ENCODE measurements around the gene AGPAT2. TPM values are rescaled to one million over a fixed set of nuclear protein-coding genes. Genes with fewer than 3 reads are reported as not detected.

AGPAT2 gene
- total and polyA plus RNA-seq, 2 of the 4 experiments (the other 2 are of a cell fraction): 16.1 to 39.5 TPM

DNA sequence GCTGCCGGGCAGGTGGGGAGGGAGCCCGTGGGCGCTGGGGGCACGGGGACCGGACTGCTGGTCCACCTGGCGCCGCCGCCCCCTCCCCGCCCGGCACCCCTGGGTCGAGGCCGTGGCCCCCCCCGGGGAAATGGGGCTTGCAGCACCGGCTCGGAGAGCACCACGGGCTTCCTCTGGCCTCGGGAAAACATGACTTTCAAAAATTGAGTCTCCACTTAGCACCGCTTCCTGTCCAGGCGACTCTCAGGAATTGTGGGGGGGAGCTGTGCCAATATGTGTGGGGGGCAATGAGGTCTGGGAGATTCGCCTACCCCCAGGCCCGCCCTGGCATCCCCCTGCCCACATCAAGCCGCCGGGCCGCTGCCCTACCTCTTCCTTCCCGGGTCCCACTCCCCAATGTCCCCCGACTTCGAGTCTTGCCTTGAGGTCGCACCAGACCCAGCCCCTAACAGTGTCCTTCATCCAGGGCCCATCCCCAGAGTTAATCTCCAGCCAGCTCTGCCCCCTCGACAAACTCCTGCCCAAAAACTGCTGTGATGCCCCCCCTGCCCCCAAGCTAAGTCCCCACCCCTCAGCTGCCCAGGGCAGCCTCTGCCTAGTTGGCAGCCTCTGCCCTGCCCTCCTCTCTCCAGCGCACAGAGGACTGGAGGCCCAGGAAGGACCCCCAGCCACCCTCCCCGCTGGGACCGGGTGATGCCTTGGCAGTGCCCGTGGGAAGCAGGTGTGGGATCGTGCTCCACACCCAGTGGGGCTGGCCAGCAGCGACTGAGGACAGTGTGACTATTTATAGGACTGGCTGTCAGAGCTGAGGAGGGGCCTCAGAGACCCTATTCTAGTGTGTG is 20.7 kb downstream of the AGPAT2 start (continued):
- no peak for TF ChIP-seq BHLHE40 (IDR thresholded peaks at IDR 0.05; ENCODE audit: low read depth, low read length)

DNA sequence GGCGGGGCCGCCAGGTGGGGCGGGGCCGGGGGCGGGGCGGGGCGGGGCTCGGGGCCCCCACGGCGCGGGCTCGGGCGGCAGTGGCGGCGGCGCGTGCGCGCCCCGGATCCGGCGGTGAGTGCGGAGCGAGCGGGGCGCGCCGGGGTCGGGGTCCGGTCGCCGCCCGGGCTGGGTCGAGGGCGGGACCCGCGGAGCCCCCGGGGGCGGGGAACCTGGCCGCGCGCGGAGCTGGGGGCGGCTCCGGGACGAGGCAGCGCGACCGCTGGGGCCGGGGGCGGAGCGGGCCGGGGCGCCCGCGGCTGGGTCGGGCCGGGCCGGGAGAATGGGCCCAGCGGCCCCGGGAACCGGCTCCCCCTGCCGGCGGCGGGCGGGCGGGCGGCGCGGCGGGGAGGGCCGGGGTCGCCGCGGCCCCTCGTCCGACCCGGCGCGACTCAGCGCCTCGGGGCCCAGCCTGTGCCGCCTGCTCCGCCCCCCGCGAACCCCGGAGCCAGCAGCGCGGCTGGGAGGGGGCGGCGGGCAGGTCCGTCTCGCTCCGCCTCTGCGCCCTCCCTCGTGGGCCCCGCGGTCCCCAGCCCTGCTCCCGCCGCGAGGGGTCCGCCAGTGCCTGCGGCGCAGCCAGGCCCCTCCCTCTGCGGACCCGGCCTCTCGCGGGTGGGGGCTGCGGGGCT is 21.4 kb downstream of the AGPAT2 start:
- BruUV-seq (replicated peaks): no TSS peak
- H3K18ac ChIP-seq (ENCODE audit: low read depth, low read length): no peak overlapping the region
- H2BK5ac ChIP-seq (ENCODE audit: low read depth, low read length, poor library complexity, severe bottlenecking): no peak overlapping the region
- CTCF ChIA-PET: no interaction called here
- no peaks in the 10 kb centered on the region for H3K36me3 ChIP-seq (ENCODE audit: control insufficient read depth, insufficient read depth, low read length)
- dilution Hi-C loops (cut with HindIII; ENCODE audit: low sequenced_read_pairs, unreplicated experiment): no loop called here
- H2AFZ ChIP-seq (replicated peaks; ENCODE audit: low read length, poor library complexity): peak overlapping the region; percentile 72
- no peaks in the 10 kb centered on the region for H3K9me3 ChIP-seq (ENCODE audit: control insufficient read depth, insufficient read depth, low read length)
- H4K91ac ChIP-seq (ENCODE audit: insufficient read depth, low read depth, low read length): no peak overlapping the region
- H3K23ac ChIP-seq (ENCODE audit: low read depth, low read length): no peak overlapping the region
- H2AK5ac ChIP-seq (ENCODE audit: low read depth, low read length): no peak overlapping the region
- H3K27me3 ChIP-seq (ENCODE audit: control insufficient read depth, insufficient read depth, low read length): peaks cover 34% of the 10 kb centered on the region; the same call in 1 of the 2 replicates
- peak overlapping the region; percentile 59 for H3K4me2 ChIP-seq (ENCODE audit: low read depth, low read length)
- no peak overlapping the region for H2BK15ac ChIP-seq (ENCODE audit: low read depth, low read length)
- H3K14ac ChIP-seq (replicated peaks; ENCODE audit: low read depth, low read length): no peak overlapping the region
- H2BK120ac ChIP-seq (ENCODE audit: low read depth, low read length): no peak overlapping the region
- no peaks in the 10 kb centered on the region for H3K9me1 ChIP-seq (ENCODE audit: insufficient read depth, low read length)
- TF ChIP-seq RFX5 (IDR thresholded peaks at IDR 0.05; ENCODE audit: low read depth, low read length): no peak
- TF ChIP-seq, protein P1, sequence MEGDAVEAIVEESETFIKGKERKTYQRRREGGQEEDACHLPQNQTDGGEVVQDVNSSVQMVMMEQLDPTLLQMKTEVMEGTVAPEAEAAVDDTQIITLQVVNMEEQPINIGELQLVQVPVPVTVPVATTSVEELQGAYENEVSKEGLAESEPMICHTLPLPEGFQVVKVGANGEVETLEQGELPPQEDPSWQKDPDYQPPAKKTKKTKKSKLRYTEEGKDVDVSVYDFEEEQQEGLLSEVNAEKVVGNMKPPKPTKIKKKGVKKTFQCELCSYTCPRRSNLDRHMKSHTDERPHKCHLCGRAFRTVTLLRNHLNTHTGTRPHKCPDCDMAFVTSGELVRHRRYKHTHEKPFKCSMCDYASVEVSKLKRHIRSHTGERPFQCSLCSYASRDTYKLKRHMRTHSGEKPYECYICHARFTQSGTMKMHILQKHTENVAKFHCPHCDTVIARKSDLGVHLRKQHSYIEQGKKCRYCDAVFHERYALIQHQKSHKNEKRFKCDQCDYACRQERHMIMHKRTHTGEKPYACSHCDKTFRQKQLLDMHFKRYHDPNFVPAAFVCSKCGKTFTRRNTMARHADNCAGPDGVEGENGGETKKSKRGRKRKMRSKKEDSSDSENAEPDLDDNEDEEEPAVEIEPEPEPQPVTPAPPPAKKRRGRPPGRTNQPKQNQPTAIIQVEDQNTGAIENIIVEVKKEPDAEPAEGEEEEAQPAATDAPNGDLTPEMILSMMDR (conservative IDR thresholded peaks at IDR 0.05; ENCODE audit: low read depth, low read length): 0 out of 2 replicates have a peak, but pooled peaks have one; percentile 11
- no peaks in the 10 kb centered on the region for H3K79me1 ChIP-seq (ENCODE audit: low read depth in 1 of 2, low read length in 2 of 2)
- no peaks in the 10 kb centered on the region; the same call in 1 of the 2 replicates for H4K20me1 ChIP-seq (ENCODE audit: insufficient read depth, low read length)
- DNase-seq: no peak
- peaks cover 4% of the 10 kb centered on the region; the same call in 1 of the 2 replicates for H3K4me1 ChIP-seq (ENCODE audit: control insufficient read depth, insufficient read depth, low read length)
- H2BK20ac ChIP-seq (ENCODE audit: low read depth, low read length): no peak overlapping the region
- 0% methylated on average over 28 of the region's 109 CpGs; no CpG with 5 or more reads in 1 of the 2 experiments for WGBS, 2 experiments (ENCODE audit: extremely low coverage in 2 of 2, insufficient read length in 1 of 2)
- intact Hi-C loops (cut with micrococcal nuclease): no loop called here
- no peak overlapping the region for H4K5ac ChIP-seq (ENCODE audit: low read depth, low read length)
- in situ Hi-C loops (cut with MboI; ENCODE audit: low sequenced_read_pairs): no loop called here
- no peak overlapping the region for H3K9ac ChIP-seq (ENCODE audit: low read depth, low read length)
- H3K27ac ChIP-seq (ENCODE audit: insufficient read depth, low read length): no peak overlapping the region
- H2AK9ac ChIP-seq (replicated peaks; ENCODE audit: low read depth, low read length, poor library complexity): no peak overlapping the region
- no peak overlapping the region for H4K8ac ChIP-seq (ENCODE audit: low read depth in 2 of 2, low read length in 2 of 2)
- H3K56ac ChIP-seq (ENCODE audit: extremely low read depth, insufficient read depth, low read length): no peak overlapping the region
- POLR2A ChIA-PET (ENCODE audit: unreplicated experiment): no interaction called here
- ATAC-seq (ENCODE audit: low read depth): peak; percentile 59
- H3K4me3 ChIP-seq (ENCODE audit: insufficient read depth, low read depth, low read length): peak overlapping the region; percentile 50
- H3K4ac ChIP-seq (ENCODE audit: low read depth, low read length): no peak overlapping the region

Measured in IMR-90 (cell line).